Lower leg skin (tissue), 4 donors: ENCODE results near the gene GSN. TPM values are rescaled to one million over a fixed set of nuclear protein-coding genes. Genes with fewer than 3 reads are reported as not detected.

Source experiments
- DNase-seq, 2 donors: peaks; one replicate each; pipeline ENCODE4 v3.0.0-alpha.2; 2019; ENCODE audit warnings: low spot score in 2 of 2
- H3K4me3 ChIP-seq: fragments of 200-600 bp; sonication (generic); 2 replicates; pipeline ENCODE4 v1.5.1; 2017; ENCODE audit warnings: mild to moderate bottlenecking, low read depth; ENCODE audit not compliant: poor library complexity, severe bottlenecking
- CTCF ChIP-seq, 3 donors: fragments of 450-650 bp; IDR thresholded peaks; one replicate each; pipeline ENCODE4 v1.5.1; 2016; ENCODE audit warnings: antibody characterized with exemption in 3 of 3, mild to moderate bottlenecking in 3 of 3, moderate library complexity in 2 of 3
- POLR2A ChIP-seq, 2 donors: fragments of 450-650 bp; IDR thresholded peaks; one replicate each; pipeline ENCODE4 v1.6.1; 2016 to 2017; ENCODE audit warnings: antibody characterized with exemption in 2 of 2, mild to moderate bottlenecking in 1 of 2, moderate library complexity in 1 of 2
- WGBS, 2 donors: methylation state at CpG; one replicate each; pipeline ENCODE4 v1.1.5; 2018; 5-methylcytosine and 5-hydroxymethylcytosine counted together
- intact Hi-C: fragments of 100-400 bp; cut with DNase I; formaldehyde crosslinking; loops from one replicate; pipeline ENCODE4 v1.15.0; 2023; ENCODE audit warnings: low total_unique reads
- total RNA-seq, 4 donors: library from RNA; depleted of rRNA; stranded (reverse); fragments of >200 nt; gene quantifications; one replicate each; pipeline ENCODE4 v1.1.0, GENCODE V29; 2016

The GSN gene
- total RNA-seq, 4 donors from 2014 or later, result 835 to 2,031 (median 1,042) TPM

- intact Hi-C loops, result loop anchor here (5.0 kb wide), 2 partner anchors 43 to 73 kb away; no protein-coding TSS in a partner anchor
- no peak overlapping the region for H3K4me3 ChIP-seq
- DNase-seq, result no peak
- TF ChIP-seq POLR2A (IDR thresholded peaks at IDR 0.05) (no peak), CTCF (IDR thresholded peaks at IDR 0.05) (no peak)
- 82 to 94% methylated on average over 2 of the region's 2 CpGs for WGBS, 2 donors
Measured at GRCh38 chr9:121324755-121325154, 56.8 kb downstream of the GSN start.

GRCh38 chr9:121325387-121325786 is 57.4 kb downstream of the GSN start:
- WGBS, 2 donors, result 80 to 82% methylated on average over 7 of the region's 7 CpGs
- TF ChIP-seq CTCF (IDR thresholded peaks at IDR 0.05) (no peak), POLR2A (IDR thresholded peaks at IDR 0.05) (no peak)
- peak in 1 of 2 donors; percentile 17 for DNase-seq
- intact Hi-C loops, result loop anchor here (5.0 kb wide), 1 partner anchor 42 kb away; no protein-coding TSS in a partner anchor
- no peak overlapping the region for H3K4me3 ChIP-seq

GRCh38 chr9:121326130-121326838 is 58.3 kb downstream of the GSN start:
- intact Hi-C loops, result loop anchor here (5.0 kb wide), 1 partner anchor 41 kb away; no protein-coding TSS in a partner anchor
- peak; percentile 94 to 98 for DNase-seq
- WGBS, 2 donors, result 17 to 20% methylated on average over 8 to 16 of the region's 19 CpGs
- no peak overlapping the region for H3K4me3 ChIP-seq
- no peak for TF ChIP-seq POLR2A (IDR thresholded peaks at IDR 0.05)
- no peak for TF ChIP-seq CTCF (IDR thresholded peaks at IDR 0.05)

GRCh38 chr9:121326901-121327613 is 59.1 kb downstream of the GSN start:
- intact Hi-C loops, result loop anchor here (5.0 kb wide), 1 partner anchor 40 kb away; no protein-coding TSS in a partner anchor
- H3K4me3 ChIP-seq, result no peak overlapping the region
- no peak for TF ChIP-seq CTCF (IDR thresholded peaks at IDR 0.05)
- TF ChIP-seq POLR2A (IDR thresholded peaks at IDR 0.05), result no peak
- DNase-seq, result peak in 1 of 2 donors; percentile 20
- WGBS, 2 donors, result 81 to 82% methylated on average over 11 of the region's 11 CpGs

- DNase-seq, result peak in 1 of 2 donors; percentile 14
- no peak for TF ChIP-seq CTCF (IDR thresholded peaks at IDR 0.05)
- no peak for TF ChIP-seq POLR2A (IDR thresholded peaks at IDR 0.05)
- no peak overlapping the region for H3K4me3 ChIP-seq
- intact Hi-C loops, result loop anchor here (5.0 kb wide), 1 partner anchor 39 kb away; no protein-coding TSS in a partner anchor
- 80% methylated on average over 8 of the region's 8 CpGs for WGBS, 2 donors
Measured at GRCh38 chr9:121328476-121328875, 60.5 kb downstream of the GSN start.
